Forelimb muscle (tissue), 1 donor: ENCODE data around the gene APOBEC3C. TPM values are rescaled to one million over a fixed set of nuclear protein-coding genes. Genes with fewer than 3 reads are reported as not detected.
"Not testable (repeated sequence)": the region's sequence is repeated elsewhere in the genome, so short reads cannot be mapped to it uniquely, and the experiment has no call there.

Experiments
- DNase-seq: peaks from one replicate; pipeline ENCODE4 v3.0.0-alpha.2; 2013; ENCODE audit warnings: low read depth
- polyA plus RNA-seq: library from polyadenylated mRNA; unstranded; fragments of 120-200 nt; gene quantifications from one replicate; pipeline ENCODE4 v1.2.1, GENCODE V29; 2013; ENCODE audit not compliant: insufficient read length

The APOBEC3C gene
- polyA plus RNA-seq, 1 donor = 3.4 TPM

- peak; percentile 68 for DNase-seq
These were observed 31.8 kb upstream of the APOBEC3C start, which contains the start of gene APOBEC3B for GRCh38 chr22:38981992-38982927. TSS of gene APOBEC3B (plus strand) at chr22:38982347. CDS start at chr22:38982454, 107 bp downstream.

- no peak for DNase-seq
These were observed 29.8 kb upstream of the APOBEC3C start for GRCh38 chr22:38984224-38984623.

- not testable (repeated sequence) for DNase-seq
These were observed 29.0 kb upstream of the APOBEC3C start for GRCh38 chr22:38984784-38985757.

- DNase-seq = no peak
These were observed 27.4 kb upstream of the APOBEC3C start for GRCh38 chr22:38986629-38987028.

- no peak for DNase-seq
These were observed 26.7 kb upstream of the APOBEC3C start for GRCh38 chr22:38987171-38987895.

- no peak for DNase-seq
These were observed 24.6 kb upstream of the APOBEC3C start for GRCh38 chr22:38989466-38989865.

- DNase-seq = not testable (repeated sequence)
These were observed 21.1 kb upstream of the APOBEC3C start for GRCh38 chr22:38992871-38993371.

- DNase-seq = no peak
These were observed 18.0 kb upstream of the APOBEC3C start for GRCh38 chr22:38996105-38996504.

- no peak for DNase-seq
These were observed 16.5 kb upstream of the APOBEC3C start for GRCh38 chr22:38997518-38997917.

GRCh38 chr22:39003165-39003638 lies 10.9 kb upstream of the APOBEC3C start:
- DNase-seq = peak; percentile 65

- no peak for DNase-seq
These were observed 6.9 kb upstream of the APOBEC3C start for GRCh38 chr22:39007177-39007576.

- DNase-seq = not testable (repeated sequence)
These were observed 5.7 kb upstream of the APOBEC3C start for GRCh38 chr22:39008271-39008850.

- DNase-seq = no peak
These were observed 3.1 kb upstream of the APOBEC3C start for GRCh38 chr22:39010946-39011345.

- DNase-seq = no peak
These were observed 1.2 kb upstream of the APOBEC3C start for GRCh38 chr22:39012533-39013511.

GRCh38 chr22:39013561-39013941 lies 506 bp upstream of the APOBEC3C start:
- DNase-seq = not testable (repeated sequence)

- not testable (repeated sequence) for DNase-seq
These were observed 665 bp downstream of the APOBEC3C start for GRCh38 chr22:39014723-39015121.

GRCh38 chr22:39016592-39016991 lies 2.5 kb downstream of the APOBEC3C start:
- DNase-seq = no peak

GRCh38 chr22:39017596-39018365 lies 3.7 kb downstream of the APOBEC3C start:
- DNase-seq = no peak
